Measurements from ENCODE around the gene GZMM. TPM values are rescaled to one million over a fixed set of nuclear protein-coding genes. Genes with fewer than 3 reads are reported as not detected.

The GZMM gene
- total and polyA plus RNA-seq, 2 of the 13 experiments (the other 11 are each of a cell fraction or from before 2014, with no cell fraction given) = 0.07 TPM; not detected in 1

DNA sequence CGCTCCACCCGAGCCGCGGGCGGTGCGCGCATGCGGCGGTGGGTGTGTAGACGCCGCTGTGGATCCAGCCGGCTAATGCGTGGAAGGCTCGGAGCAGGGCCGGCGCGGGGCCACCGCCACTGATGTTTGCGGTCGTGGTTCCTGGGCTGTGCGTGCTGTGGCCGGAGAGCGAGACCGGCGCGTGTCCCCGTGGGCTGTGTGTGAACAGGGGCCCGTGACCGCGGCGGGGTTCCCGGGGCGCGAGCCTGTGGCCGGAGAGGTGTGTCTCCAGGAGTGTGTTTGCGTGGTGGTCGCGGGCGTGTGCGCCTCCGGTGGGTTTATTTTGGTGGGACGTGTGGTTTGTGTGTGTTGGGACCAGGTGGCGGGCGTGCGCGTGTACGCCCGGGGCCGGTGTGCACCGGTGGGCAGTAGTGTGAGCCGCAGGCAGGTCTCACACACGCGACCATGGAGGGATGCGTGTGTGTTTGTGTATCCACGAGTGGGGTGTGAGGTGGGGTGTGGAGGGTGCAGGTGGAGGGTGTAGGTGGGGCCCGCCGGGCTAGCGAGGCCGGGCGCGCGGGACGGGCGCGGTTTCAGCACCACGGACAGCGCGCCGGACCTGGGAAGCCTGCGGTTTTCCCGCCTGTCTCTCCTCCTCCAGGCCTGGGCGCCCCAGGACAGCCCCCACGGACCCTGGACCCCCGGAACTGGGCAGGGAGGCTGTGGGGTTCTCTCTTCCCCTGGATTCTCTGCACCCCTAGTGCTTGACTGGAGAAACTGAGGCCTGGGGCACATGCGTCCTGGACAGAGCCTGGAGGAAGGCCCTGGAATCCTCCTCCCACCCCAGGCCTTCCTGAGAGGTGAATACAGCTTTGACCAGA, 47.5 kb downstream of the GZMM start (continued):
- TF ChIP-seq CENPT (CRISPR knock-in tag; IDR thresholded peaks at IDR 0.05; ENCODE audit: low read depth) = no peak
- TF ChIP-seq CBX2 (IDR thresholded peaks at IDR 0.05; ENCODE audit: low read depth, low read length) = no peak
- TF ChIP-seq CBX2 (CRISPR knock-in tag; IDR thresholded peaks at IDR 0.05; ENCODE audit: low read depth) = no peak

DNA sequence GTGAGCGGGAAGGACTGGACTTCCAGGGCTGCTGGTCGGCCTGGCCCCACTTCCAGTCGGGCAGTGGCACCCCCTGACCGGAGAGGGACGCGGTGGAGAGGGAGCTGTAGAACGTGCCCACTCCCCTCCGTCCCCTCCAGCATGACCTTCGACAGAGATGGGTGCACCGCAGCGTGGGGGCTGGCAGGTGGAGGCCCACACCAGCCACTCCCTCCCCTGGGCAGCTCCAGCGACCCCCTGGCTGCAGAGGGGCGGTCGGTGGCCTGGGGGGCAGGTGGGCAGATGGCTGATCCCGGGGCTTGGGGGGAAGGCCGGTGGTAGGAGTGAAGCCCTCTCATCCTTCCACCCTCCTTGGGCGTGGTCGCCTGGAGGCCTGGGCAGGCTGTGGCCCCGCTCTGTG, 48.2 kb downstream of the GZMM start:
- POLR2A ChIA-PET = no interaction called here
- CTCF ChIA-PET (ENCODE audit: low intra/inter-chr PET ratio, low total read pairs) = no interaction called here
- WGBS (ENCODE audit: low lambda C conversion rate) = no CpG with 5 or more reads among the region's 19 CpGs
- H4K20me1 ChIP-seq (ENCODE audit: insufficient read depth, low read length) = peaks cover 26% of the 10 kb centered on the region; the same call in 1 of the 2 replicates
- BruUV-seq (replicated peaks) = no TSS peak
- TF ChIP-seq ZNF674 (CRISPR knock-in tag; IDR thresholded peaks at IDR 0.05; ENCODE audit: low read depth) = no peak
- TF ChIP-seq BRCA1 (CRISPR knock-in tag; IDR thresholded peaks at IDR 0.05) = no peak
- TF ChIP-seq ZNF530 (CRISPR knock-in tag; IDR thresholded peaks at IDR 0.05; ENCODE audit: low read depth) = no peak
- TF ChIP-seq DNMT3B (CRISPR knock-in tag; conservative IDR thresholded peaks at IDR 0.05) = no peak
- TF ChIP-seq ZSCAN25 (CRISPR knock-in tag; IDR thresholded peaks at IDR 0.05) = no peak
- peaks cover 14 to 80% of the 10 kb centered on the region in 2 experiments for H3K27me3 ChIP-seq (ENCODE audit: control insufficient read depth in 1 of 2, insufficient read depth in 2 of 2, low read length in 2 of 2)
- H3K9me3 ChIP-seq (ENCODE audit: low read length) = no peaks in the 10 kb centered on the region
- H3K4me3 ChIP-seq (replicated peaks in 1 of 3; ENCODE audit: insufficient read depth in 1 of 3, low read depth in 2 of 3, low read length in 3 of 3) = no peak overlapping the region
- H3K4me2 ChIP-seq (ENCODE audit: low read depth, low read length) = no peak overlapping the region
- no peak overlapping the region for H3K27ac ChIP-seq (ENCODE audit: extremely low read length, insufficient read depth, low read length)
- DNase-seq (ENCODE audit: low spot score) (no peak), FAIRE-seq (no peak), ATAC-seq (no peak)
- H3K9ac ChIP-seq (ENCODE audit: insufficient read depth, low read depth, low read length) = no peak overlapping the region
- H3K36me3 ChIP-seq (replicated peaks in 1 of 2; ENCODE audit: control insufficient read depth in 1 of 2, insufficient read depth in 2 of 2, low read length in 2 of 2) = no peaks in the 10 kb centered on the region
- intact Hi-C loops (cut with micrococcal nuclease; ENCODE audit: unreplicated experiment) = no loop called here
- in situ Hi-C loops (cut with HindIII; ENCODE audit: extremely low pct_ligation_motif_present, low pct_unique_long_range_greater_than_20kb) = no loop called here
- H3K4me1 ChIP-seq (ENCODE audit: insufficient read depth, low read length) = peaks cover 18% of the 10 kb centered on the region
- H2AFZ ChIP-seq (ENCODE audit: low read length) = no peak overlapping the region
- no peaks in the 10 kb centered on the region for H3K79me2 ChIP-seq (ENCODE audit: insufficient read depth, low read length)

Data from HepG2 (cell line).